Retinal pigment epithelial cell (primary cell): Measurements from ENCODE around the gene SPG21.

Experiments used
- DNase-seq: peaks from one replicate; pipeline ENCODE4 v3.0.0-alpha.2; 2010; ENCODE audit warnings: low read depth
- H3K4me3 ChIP-seq: 2 replicates; pipeline ENCODE4 v1.5.1; 2011; ENCODE audit warnings: mild to moderate bottlenecking, low read length, control low read depth, moderate library complexity
- CTCF ChIP-seq: conservative IDR thresholded peaks from 2 replicates; pipeline ENCODE4 v1.5.1; 2011; ENCODE audit warnings: low read depth, low read length, control low read depth, inconsistent platforms

SPG21 gene

GRCh38 chr15:64997066-64997465 lies 7.4 kb upstream of the SPG21 start:
- H3K4me3 ChIP-seq: no peak overlapping the region
- DNase-seq: no peak
- no peak for TF ChIP-seq CTCF

- no peak overlapping the region for H3K4me3 ChIP-seq
- DNase-seq: no peak
- no peak for TF ChIP-seq CTCF
These were observed 3.6 kb upstream of the SPG21 start for GRCh38 chr15:64993290-64993689.

- DNase-seq: no peak
- no peak overlapping the region for H3K4me3 ChIP-seq
- TF ChIP-seq CTCF: no peak
These were observed 1.9 kb upstream of the SPG21 start for GRCh38 chr15:64991536-64992135.

- DNase-seq: no peak
- TF ChIP-seq CTCF: no peak
- H3K4me3 ChIP-seq: peak overlapping the region; percentile 92
These were observed 405 bp upstream of the SPG21 start for GRCh38 chr15:64990168-64990470.

GRCh38 chr15:64987136-64987535 lies 2.6 kb downstream of the SPG21 start:
- no peak for TF ChIP-seq CTCF
- no peak for DNase-seq
- H3K4me3 ChIP-seq: no peak overlapping the region

- H3K4me3 ChIP-seq: no peak overlapping the region
- TF ChIP-seq CTCF: no peak
- no peak for DNase-seq
These were observed 4.2 kb downstream of the SPG21 start for GRCh38 chr15:64985366-64986033.

- no peak for DNase-seq
- no peak for TF ChIP-seq CTCF
These were observed 7.2 kb downstream of the SPG21 start for GRCh38 chr15:64982472-64982871.

More at GRCh38 chr15:64982472-64982871, 7.2 kb downstream of the SPG21 start:
- no peak overlapping the region for H3K4me3 ChIP-seq
